NCI-H2227 treated with DMSO at 0.1 percent for 48 hours (cell line): ENCODE measurements around the gene TASP1.

Source experiments
- DNase-seq: peaks from one replicate; lab custom pipeline; 2025; lab: John Stamatoyannopoulos, UW

Gene TASP1

GRCh38 chr20:13348311-13349234 is 290.2 kb downstream of the TASP1 start:
- DNase-seq: no peak

- DNase-seq: no peak
Observed at GRCh38 chr20:13344671-13345070, 294.1 kb downstream of the TASP1 start.

- no peak for DNase-seq
Observed at GRCh38 chr20:13342469-13343242, 296.1 kb downstream of the TASP1 start.

- no peak for DNase-seq
Observed at GRCh38 chr20:13341737-13342393, 296.9 kb downstream of the TASP1 start.

- no peak for DNase-seq
Observed at GRCh38 chr20:13340088-13340487, 298.6 kb downstream of the TASP1 start.
